Heart right ventricle (tissue), 16 donors: ENCODE results near the gene CLEC4M. TPM values are rescaled to one million over a fixed set of nuclear protein-coding genes. Genes with fewer than 3 reads are reported as not detected.
"Not testable (repeated sequence)": the region's sequence is repeated elsewhere in the genome, so short reads cannot be mapped to it uniquely, and the experiment has no call there.

Source experiments
- ATAC-seq, 8 donors: fragments of 200-7000 bp; cut with Tn5 transposase; one replicate each; pipeline ENCODE4 v1.9.1; 2020; ENCODE audit warnings: mild to moderate bottlenecking in 8 of 8, moderate library complexity in 8 of 8, moderate number of reproducible peaks in 1 of 8
- DNase-seq, 2 donors: peaks; one replicate each; pipeline ENCODE4 v3.0.0-alpha.2; 2020
- H3K27ac ChIP-seq, 10 donors: fragments of 200-600 bp; sonication (generic) in 2 of 10; one replicate each; pipeline versions ENCODE4 v1.5.0 to v1.8.0; 2020 to 2022; ENCODE audit warnings: mild to moderate bottlenecking in 3 of 10
- H3K27me3 ChIP-seq, 7 donors: fragments of 200-600 bp; one replicate each; pipeline ENCODE4 v1.8.0; 2021 to 2022; ENCODE audit warnings: mild to moderate bottlenecking in 2 of 7
- H3K36me3 ChIP-seq, 9 donors: fragments of 200-600 bp; sonication (generic) in 1 of 9; one replicate each; pipeline versions ENCODE4 v1.5.0 to v1.8.0; 2020 to 2022; ENCODE audit warnings: mild to moderate bottlenecking in 2 of 9
- H3K4me1 ChIP-seq, 9 donors: fragments of 200-600 bp; sonication (generic) in 1 of 9; one replicate each; pipeline versions ENCODE4 v1.5.0 to v1.8.0; 2020 to 2022; ENCODE audit warnings: mild to moderate bottlenecking in 4 of 9
- H3K4me3 ChIP-seq, 10 donors: fragments of 200-600 bp; sonication (generic) in 2 of 10; one replicate each; pipeline versions ENCODE4 v1.5.0 to v1.8.0; 2020 to 2022; ENCODE audit warnings: mild to moderate bottlenecking in 7 of 10, moderate library complexity in 2 of 10
- H3K9me3 ChIP-seq, 11 donors: fragments of 200-600 bp in 10 of 11; sonication (generic) in 2 of 11; one replicate each; pipeline versions ENCODE4 v1.5.0 to v1.8.0; 2013 to 2022; ENCODE audit warnings: mild to moderate bottlenecking in 2 of 11, control low read depth in 1 of 11, moderate library complexity in 1 of 11
- CTCF ChIP-seq, 9 donors: fragments of 200-600 bp; sonication (generic) in 2 of 9; IDR thresholded peaks; one replicate each; pipeline versions ENCODE4 v1.5.0 to v1.8.0; 2021 to 2022; ENCODE audit warnings: antibody characterized with exemption in 9 of 9, mild to moderate bottlenecking in 5 of 9, moderate library complexity in 1 of 9
- WGBS, 2 donors: extraction: QIAGEN DNeasy Blood & Tissue Kit; methylation state at CpG; one replicate each; pipeline ENCODE4 v1.1.7; 2013; ENCODE audit warnings: inconsistent platforms in 1 of 2; 5-methylcytosine and 5-hydroxymethylcytosine counted together
- intact Hi-C, 10 donors: fragments of 100-400 bp; cut with DNase I; formaldehyde crosslinking; loops; one replicate each; pipeline versions ENCODE4 v1.11.1 to v1.14.2; 2022
- polyA plus RNA-seq, 2 donors: library from polyadenylated mRNA; stranded (reverse); fragments of 200-250 nt; gene quantifications; one replicate each; pipeline ENCODE4 v1.2.3, GENCODE V29; 2013
- total RNA-seq, 10 donors: library from RNA; stranded (reverse); fragmentation: NEBNext Ultra II Directional in 3 of 10; extraction: Animal tissue kit (Norgen Biotek cat#: 25700) in 3 of 10; gene quantifications; one replicate each; pipeline versions ENCODE4 v1.2.1 to v1.2.4, GENCODE V29; 2021 to 2023
- donor health status: Arrhythmogenic right ventricular cardiomyopathy.
- donor health status: ischemic (EF 13 %, LVEDD 7.1; RV severe dilation, severe dysfunction).
- donor health status: healthy with polysubstance abuse.
- donor health status: DM: no; HTN: yes; CAD: no.
- donor health status: DM: no; HTN: no; CAD: no.
- donor health status: ischemic (EF 25% LVEDD 6.9; RV normal size, moderate dysfunction).
- donor health status: ischemic (EF 25% LVEDD 5.7; RV mildly dilated, moderate dysfunction).
- donor health status: healthy.
- donor health status: DM: yes; HTN: yes; CAD: no.
- donor health status: Ischemic cardiomyopathy.
- donor health status: ischemic (EF 35%, LVEDD 5.7; RV mildly dilated, moderate dysfunction).
- donor health status: nonischemic (EF 11% LVEDD 7.7; RV severe dilation, severe dysfunction).
- donor health status: DM: yes; HTN: yes; CAD: no.
- donor health status: PGD.
- donor health status: ischemic (EF 29% LVEDD 5.4; RV normal size, mild dysfunction).
- donor health status: nonischemic (EF 23%, LVEDD 6.1; RV moderate dilation, normal function).

The CLEC4M gene
- total and polyA plus RNA-seq, 12 donors, result not detected

GRCh38 chr19:7744199-7744786 is 18.8 kb upstream of the CLEC4M start:
- intact Hi-C loops, result no loop called here
- ATAC-seq, result no peak

GRCh38 chr19:7744871-7745650 is 18.0 kb upstream of the CLEC4M start:
- TF ChIP-seq CTCF (IDR thresholded peaks at IDR 0.05), result no peak
- intact Hi-C loops, result no loop called here
- ATAC-seq (no peak), DNase-seq (no peak)
- Histone ChIP-seq H3K27ac (no peak overlapping the region), H3K27me3 (peaks cover 0 to 34% (median 16%) of the 10 kb centered on the region in 7 donors), H3K9me3 (peaks cover 0 to 4% (median 0%) of the 10 kb centered on the region in 11 donors), H3K4me3 (peak overlapping the region in 1 of 10 donors; percentile 29), H3K36me3 (no peaks in the 10 kb centered on the region), H3K4me1 (no peaks in the 10 kb centered on the region)
- WGBS, 2 donors, result 70 to 75% methylated on average over 11 to 12 of the region's 12 CpGs

More at GRCh38 chr19:7744199-7744786, 18.8 kb upstream of the CLEC4M start:
- Histone ChIP-seq H3K4me1 (peaks cover 0 to 3% (median 0%) of the 10 kb centered on the region in 9 donors), H3K36me3 (no peaks in the 10 kb centered on the region), H3K4me3 (peak overlapping the region in 1 of 10 donors; percentile 29), H3K27ac (no peak overlapping the region), H3K9me3 (peaks cover 0 to 4% (median 0%) of the 10 kb centered on the region in 11 donors), H3K27me3 (peaks cover 0 to 33% (median 11%) of the 10 kb centered on the region in 7 donors)
- 69 to 74% methylated on average over 5 of the region's 5 CpGs for WGBS, 2 donors
- DNase-seq, result no peak
- TF ChIP-seq CTCF (IDR thresholded peaks at IDR 0.05), result no peak

GRCh38 chr19:7746306-7746705 is 16.7 kb upstream of the CLEC4M start:
- H3K36me3 ChIP-seq, intact Hi-C loops, H3K9me3 ChIP-seq, H3K4me1 ChIP-seq, DNase-seq: not testable (repeated sequence)
- ATAC-seq, result peak in 1 of 8 donors; percentile 20
- H3K27ac ChIP-seq, result peak overlapping the region in 1 of 10 donors; percentile 73
- H3K27me3 ChIP-seq, result peaks cover 0 to 34% (median 19%) of the 10 kb centered on the region in 7 donors
- WGBS, 2 donors, result 65 to 66% methylated on average over 4 of the region's 4 CpGs
- H3K4me3 ChIP-seq, result peak overlapping the region in 3 of 10 donors; percentile 8 to 40 (median 15)

- no peaks in the 10 kb centered on the region for H3K36me3 ChIP-seq
- intact Hi-C loops, result no loop called here
- peak within 1 kb of the TSS in 5 of 10 donors; percentile 13 to 40 (median 14) for H3K4me3 ChIP-seq
- ATAC-seq, result peak in 5 of 8 donors; percentile 9 to 63 (median 48)
- TF ChIP-seq CTCF (IDR thresholded peaks at IDR 0.05), result no peak
- H3K27me3 ChIP-seq, result peaks cover 0 to 34% (median 19%) of the 10 kb centered on the region in 7 donors
- 45 to 53% methylated on average over 7 of the region's 7 CpGs for WGBS, 2 donors
- DNase-seq, result no peak
- H3K9me3 ChIP-seq, result peaks cover 0 to 4% (median 0%) of the 10 kb centered on the region in 11 donors
- no peaks in the 10 kb centered on the region for H3K4me1 ChIP-seq
- peak within 1 kb of the TSS in 2 of 10 donors; percentile 22 to 73 for H3K27ac ChIP-seq
Observed at GRCh38 chr19:7746903-7747884, 15.8 kb upstream of the CLEC4M start, which contains the start of gene CD209. Gene CD209, minus strand, starts transcription at chr19:7747534. Its CDS starts 23 bp downstream, at chr19:7747511.
